ENCODE results near the gene TSC22D4.
"Not testable (repeated sequence)": the region's sequence is repeated elsewhere in the genome, so short reads cannot be mapped to it uniquely, and the experiment has no call there.

Gene TSC22D4

DNA sequence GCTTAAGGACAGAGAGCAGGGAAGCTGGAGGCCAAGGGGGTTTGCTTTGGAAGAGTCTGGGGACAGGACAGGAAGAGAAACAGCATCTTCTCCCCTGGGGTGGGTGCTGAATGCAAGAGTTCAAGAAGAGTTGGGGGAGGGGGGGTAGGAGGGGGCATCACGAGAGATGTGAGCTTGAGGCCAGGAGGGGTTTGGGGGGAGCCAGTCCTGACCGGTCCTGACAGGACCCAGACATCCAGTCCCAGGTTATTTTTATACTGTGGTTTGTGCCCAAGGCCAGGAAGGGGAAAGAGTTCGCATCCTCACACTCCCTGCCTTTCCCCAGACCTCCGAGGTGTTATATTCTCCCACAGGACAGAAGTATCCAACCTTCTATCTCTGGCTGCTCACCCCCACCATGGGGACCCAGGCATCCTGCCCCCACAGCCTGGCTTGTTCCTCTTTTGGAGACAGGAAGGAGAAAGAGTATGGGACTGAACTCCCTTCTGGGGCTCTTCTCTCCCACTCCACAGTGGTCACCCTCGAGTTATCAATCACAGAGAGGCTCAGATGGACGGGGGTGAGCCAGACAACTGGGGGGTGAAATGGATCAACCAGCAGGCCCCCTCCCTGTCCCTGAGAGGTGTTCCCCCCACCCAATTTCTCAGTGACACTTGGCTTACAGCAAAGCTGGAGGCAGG, 2.8 kb downstream of the TSC22D4 start:
- H3K4me3 ChIP-seq (ENCODE audit: low read depth, low read length), result no peak overlapping the region

DNA sequence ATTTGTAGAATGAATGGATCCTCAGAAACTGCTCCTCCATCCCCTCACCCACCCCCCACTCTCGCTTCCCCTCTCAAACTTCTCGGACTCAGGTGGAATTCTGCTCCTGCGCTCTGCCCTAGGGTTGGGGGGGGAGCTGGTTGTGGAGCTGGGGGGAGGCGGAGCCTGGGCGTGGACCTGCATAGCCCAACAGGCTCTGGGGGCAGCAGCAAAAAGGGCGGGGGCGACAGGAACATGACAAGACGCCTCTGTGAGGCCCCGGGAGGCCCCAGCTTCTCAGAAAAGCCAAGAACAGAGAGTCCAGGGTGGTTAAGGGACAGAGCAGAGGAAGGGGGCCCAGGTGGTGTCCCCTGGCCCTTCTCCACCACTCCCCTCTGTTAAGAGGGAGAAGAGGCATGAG, 3.5 kb downstream of the TSC22D4 start:
- no peak overlapping the region for H3K4me3 ChIP-seq (ENCODE audit: low read depth, low read length)

DNA sequence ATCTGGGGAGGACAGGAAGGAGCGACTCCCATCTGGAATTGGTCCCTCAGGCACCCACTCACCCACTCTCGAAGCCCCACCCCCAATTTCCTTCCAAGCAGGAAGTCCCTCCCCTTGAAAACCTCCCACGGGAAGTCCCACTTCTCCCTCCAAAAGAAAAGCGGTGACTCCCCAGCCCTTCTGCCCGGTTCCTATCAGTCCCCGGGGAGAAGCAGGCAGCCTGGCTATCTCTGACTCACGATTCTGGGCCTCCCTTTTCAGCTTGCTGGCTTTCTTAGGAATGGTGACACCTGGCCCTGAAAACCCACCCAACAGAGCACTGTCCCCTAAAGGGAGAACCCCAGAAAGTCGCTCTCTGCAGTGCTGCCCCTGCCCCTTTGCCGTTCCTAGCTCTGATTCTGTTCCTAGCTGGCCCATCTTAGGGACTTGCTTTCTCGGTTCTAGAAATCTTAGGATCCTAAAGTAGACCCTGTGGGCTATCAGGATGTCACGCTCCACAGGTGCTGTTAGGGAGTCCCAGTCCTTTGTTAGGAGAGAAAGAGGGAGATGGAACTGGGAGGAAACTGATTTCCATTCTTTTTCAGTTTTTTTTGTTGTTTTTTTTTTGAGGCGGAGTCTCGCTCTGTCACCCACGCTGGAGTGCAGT, 6.0 kb downstream of the TSC22D4 start:
- H3K4me3 ChIP-seq (ENCODE audit: low read depth, low read length), result no peak overlapping the region

DNA sequence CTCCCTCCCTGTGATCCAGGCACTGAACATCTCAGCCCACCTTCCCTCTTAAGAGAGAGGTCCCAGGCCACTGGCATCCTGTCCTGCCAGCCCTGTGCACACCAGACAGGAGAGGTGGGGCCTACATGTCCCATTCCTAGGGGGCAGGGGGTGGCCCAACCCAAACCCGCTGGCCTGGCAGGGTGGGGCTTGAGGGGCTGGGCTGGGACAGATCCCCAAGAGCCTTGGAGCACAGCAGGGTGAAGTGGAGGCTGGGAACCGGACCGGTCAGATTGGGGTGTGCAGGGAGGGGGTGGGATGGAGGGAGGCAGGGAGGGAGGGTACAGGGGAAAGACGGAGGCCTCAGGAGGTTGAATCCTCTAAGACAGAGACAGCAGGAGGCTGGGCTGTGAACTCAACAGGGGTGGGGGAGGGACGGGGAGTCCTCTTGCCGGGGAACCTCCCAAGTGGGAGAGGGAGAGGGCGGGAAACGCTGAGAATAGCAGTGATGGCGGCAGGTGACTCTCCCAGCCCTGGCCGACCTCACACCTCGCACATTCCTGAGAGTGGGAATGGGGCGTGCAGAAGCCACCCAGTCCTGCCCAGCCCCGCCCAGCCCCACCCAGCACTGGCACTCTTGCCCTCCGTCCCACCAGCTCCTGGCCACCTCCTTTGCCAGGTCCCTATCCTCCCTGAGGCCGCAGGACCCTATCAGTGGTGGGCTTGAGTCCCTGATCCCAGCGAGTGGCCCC, 6.7 kb downstream of the TSC22D4 start:
- no peak overlapping the region for H3K4me3 ChIP-seq (ENCODE audit: low read depth, low read length)

DNA sequence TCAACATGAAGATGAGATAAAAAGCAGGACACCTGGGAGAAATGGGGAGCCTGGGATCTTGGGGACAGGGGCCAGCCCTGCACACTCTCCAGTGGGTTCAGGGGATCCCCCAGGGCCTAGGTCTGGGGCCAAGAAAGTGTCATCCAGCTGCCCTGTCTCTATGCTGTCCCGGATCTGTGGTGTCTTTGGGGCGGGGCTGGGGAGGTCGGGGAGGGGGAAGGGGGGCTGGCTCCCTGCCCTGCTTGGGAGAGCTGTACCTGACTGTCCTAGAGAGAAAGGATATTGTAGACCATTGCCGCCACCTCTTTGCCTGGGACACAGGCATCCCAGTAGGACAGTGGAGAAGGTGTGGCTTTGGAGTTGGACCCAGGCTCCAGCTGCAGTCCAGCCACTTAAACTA, 8.0 kb downstream of the TSC22D4 start:
- H3K4me3 ChIP-seq (ENCODE audit: low read depth, low read length), result no peak overlapping the region

DNA sequence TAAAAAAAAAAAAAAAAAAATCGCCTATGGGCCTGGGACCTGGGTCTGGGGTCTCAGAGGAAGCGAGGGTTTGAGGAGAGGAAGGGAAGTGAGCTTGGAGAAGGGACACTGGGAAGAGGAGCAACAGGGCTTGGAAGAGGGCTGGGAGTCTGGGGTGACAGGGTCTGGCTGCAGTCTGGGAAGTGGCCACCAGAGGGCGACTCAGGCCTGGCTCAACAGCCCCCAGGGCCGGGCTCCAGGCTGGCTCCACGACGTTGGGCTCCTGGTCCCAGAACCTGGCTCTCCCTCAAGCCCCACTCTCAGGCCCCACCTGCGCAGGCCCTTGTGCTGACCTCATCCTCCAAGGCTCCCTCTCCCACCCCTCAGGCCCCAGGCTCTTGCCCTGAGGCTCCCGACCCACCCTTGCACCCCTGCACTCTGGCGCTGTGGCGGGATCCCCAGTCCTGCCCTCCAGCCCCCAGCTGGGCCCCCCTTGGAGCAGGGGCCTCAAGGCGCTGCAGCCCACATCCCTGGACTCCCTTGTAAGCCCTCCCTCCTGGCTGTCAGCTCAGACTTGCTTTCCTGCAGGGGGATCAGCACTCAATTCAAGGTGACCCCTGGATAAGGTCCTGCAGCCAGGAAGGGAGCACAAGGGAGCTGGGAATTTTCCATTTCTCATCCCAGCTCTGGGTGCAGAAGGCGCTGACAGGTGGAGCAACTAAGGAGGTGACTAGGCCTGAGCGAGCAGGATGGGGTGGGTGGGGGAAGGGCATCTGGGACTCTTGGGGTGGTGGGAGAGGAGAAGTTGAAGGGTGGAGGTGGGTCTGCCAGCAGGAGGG, 9.6 kb downstream of the TSC22D4 start:
- no peak overlapping the region for H3K4me3 ChIP-seq (ENCODE audit: low read depth, low read length)

DNA sequence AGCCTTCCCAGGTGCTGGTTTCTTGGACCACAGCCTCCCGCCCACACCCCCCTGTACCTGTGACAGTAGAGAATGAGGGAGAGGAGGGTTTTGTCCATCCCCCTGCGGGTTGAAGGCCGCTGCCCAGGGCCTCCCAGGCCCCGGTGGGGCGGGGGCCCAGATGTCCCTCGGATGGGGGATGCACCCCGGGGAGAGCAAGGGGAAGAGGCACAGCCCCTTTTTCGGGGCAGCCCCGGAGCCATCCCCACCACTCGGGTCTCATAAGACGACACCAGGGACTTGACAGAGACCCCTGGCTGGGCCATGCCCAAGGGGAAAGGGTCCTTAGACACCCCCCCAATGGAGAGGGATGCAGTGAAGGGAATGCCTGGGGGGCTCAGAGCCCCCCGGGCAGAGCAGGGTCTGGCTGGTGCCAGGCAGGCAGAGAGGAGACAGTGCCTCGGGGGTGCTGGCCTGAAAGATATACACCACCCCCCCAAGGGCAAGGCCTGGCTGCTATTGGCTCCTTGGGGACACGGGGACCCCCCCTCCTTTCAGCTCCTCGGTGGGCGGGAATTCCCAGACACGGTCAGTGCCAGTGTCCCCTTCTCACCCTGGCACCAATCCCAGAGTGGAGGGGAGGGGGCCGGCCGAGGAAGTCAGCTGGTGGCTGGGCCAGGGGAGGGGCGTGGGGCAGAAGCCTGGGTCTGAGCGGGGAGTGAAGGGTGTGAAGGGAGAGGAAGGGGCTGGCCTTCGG, 11.2 kb downstream of the TSC22D4 start:
- H3K4me3 ChIP-seq (ENCODE audit: low read depth, low read length), result no peak overlapping the region

DNA sequence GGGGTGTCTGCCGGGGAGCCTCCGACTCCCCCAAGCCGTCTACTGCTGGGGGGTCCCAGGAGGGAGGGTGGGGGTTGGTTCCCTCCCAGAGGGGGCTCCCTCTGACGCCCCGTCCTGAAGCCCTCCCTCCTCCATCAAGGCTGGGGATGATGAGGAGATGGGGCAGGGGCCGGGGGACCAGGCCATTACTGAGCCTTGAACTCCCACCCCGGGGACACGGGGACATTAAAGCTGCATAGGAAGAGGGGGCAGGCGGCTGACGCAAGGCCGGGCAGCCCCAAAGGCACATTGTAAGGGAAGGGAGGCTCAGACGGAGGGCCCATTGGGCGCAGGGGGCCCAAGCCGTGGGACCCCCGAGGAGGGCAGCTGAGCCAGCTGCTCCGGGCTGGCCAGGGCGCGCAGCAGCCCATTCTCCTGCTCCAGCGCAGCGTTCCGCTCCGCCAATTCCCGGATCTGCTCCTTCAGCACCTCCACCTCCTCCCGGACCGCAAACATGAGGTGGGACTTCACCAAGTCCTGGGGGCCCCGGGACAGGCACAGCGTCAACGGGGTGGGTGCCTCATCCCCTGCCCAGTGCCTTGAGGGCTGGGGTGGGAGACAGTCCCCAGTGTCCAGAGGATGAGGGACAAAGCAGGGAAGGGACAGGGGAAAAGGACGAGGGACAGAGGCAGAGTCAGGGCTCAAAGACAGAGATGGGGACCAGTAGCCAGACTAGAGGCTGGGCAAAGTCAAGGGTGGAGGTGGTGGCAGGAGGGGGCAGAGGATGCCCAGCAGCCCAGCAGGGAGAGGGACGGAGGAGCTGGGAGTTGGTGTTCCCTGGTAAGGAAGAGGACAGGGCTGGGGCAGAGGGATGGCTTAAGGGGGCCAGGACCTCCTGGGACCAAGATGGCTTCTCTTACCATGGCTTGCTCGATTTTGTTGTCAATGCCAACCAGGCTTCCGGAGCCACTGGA, 12.1 kb downstream of the TSC22D4 start:
- H3K4me3 ChIP-seq (ENCODE audit: low read depth, low read length), result no peak overlapping the region

DNA sequence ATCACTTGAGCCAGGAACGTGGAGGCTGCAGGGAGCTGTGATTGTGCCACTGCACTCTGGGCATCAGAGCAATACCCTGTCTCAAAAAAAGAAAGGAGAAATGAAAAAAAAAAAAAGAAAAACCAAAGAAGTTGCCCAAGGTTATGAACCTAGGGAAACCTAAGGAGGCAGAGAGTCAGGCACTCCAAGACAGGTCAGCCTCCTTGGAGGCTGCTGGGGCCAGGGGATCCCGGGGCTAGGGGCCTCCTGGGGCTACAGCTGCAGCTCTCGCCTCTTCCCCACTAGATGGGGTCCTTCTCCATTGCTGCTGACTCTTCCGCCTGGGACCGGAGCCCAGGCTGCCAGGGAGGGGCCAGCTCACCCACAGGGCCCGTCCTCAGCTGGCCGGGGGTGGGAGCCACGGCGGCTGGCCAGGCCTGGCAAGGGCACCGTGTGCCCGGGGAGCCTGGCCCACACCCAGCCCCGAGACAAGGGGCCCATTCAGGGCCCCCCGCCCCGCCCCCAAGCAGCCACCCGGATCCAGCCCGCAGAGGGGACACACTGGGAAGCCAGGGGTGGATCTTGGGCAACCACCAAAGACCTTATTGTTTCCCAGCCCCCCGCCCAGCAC, 13.2 kb downstream of the TSC22D4 start:
- H3K4me3 ChIP-seq (ENCODE audit: low read depth, low read length), result no peak overlapping the region

DNA sequence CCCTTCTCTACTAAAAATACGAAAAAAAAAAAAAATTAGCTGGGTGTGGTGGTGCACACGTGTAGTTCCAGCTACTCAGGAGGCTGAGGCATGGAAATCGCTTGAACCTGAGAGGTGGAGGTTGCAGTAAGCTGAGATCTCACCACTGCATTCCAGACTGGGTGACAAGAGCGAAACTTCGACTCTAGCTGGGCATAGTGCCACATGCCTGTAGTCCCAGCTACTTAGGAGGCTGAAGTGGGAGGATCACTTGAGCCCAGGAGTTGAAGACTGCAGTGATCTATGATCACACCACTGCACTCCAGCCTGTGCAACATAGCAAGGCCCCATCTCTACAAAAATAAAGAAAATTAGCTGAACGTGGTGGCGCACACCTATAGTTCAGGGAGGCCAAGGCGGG, 13.7 kb downstream of the TSC22D4 start:
- no peak overlapping the region for H3K4me3 ChIP-seq (ENCODE audit: low read depth, low read length)

DNA sequence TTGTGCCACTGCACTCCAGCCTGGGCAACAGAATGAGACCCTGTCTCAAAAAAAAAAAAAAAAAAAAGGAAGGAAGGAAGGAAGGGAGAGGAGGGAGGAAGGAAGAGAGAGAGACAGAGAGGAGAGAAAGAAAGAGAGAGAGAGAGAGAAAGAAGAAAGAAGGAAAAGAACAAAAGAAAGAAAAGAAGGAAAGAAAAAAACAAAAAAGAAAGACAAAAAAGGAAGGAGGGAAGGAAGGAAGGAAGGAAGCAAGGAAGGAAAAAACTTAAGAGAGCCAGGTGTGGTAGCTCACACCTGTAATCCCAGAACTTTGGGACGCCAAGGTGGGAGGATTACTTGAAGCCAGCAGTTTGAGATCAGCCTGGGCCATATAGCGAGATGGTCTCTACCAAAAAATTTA, 14.2 kb downstream of the TSC22D4 start:
- H3K4me3 ChIP-seq (ENCODE audit: low read depth, low read length), result no peak overlapping the region

DNA sequence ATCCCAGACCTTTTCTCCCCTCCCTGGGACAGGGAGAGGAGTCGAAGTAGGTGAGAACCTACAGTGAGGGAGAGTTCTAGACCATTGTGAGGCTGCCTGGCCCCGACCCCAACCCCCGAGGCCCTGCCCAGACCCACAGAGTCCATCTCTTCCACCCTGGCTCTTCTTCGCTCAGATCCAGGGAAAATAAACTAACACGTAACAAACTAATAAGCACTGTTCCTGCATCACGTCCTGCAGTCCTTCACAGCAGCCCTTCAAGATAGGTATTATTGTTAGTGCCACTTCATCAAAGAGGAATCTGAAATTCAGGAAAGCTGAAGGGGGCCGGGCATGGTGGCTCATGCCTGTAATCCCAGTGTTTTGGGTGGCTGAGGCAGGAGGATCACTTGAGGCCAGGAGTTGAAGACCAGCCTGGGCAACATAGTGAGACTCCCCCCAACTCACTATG, 14.8 kb downstream of the TSC22D4 start, which contains the start of gene SPACDR:
SPACDR (minus strand) TSS at position 51 of the 451 bp plus-strand sequence. CDS start 235 bp downstream, outside the sequence.
- no peak within 1 kb of the TSS for H3K4me3 ChIP-seq (ENCODE audit: low read depth, low read length)

DNA sequence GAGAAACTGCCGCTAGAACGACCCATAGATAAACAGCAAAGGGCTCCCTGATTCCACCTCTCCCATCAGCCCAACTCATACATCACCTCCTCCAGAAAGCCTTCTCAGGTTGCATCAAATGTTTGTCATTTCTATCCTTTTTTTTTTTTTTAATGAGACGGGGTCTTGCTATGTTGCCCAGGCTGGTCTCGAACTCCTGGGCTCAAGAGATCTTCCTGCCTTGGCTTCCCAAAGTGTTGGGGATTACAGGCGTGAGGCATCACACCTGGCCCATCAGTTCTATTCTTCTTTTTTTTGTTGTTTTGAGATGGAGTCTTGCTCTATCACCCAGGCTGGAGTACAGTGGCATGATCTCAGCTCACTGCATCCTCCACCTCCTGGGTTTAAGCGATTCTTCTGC, 22.0 kb downstream of the TSC22D4 start:
- H3K4me3 ChIP-seq (ENCODE audit: low read depth, low read length), result no peak overlapping the region

DNA sequence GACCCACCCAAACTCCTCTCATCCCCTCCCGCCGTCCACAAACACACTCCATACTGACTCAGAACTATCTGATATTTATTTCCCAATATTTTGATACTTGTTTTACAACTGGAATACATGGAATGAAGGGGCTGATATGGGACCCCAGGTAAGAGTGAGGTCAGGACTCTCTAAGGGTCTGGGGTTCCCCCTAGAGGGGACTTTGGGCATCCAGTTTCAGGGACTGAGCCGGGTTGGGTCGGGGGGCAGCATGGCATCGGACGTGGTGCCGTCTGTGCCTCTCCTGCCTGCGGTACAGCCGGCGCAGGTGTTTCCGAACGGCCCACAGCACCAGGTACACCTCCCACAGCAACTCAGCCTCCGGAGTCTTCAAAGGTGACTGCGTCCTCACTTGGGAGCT, 22.5 kb downstream of the TSC22D4 start:
- H3K4me3 ChIP-seq (ENCODE audit: low read depth, low read length), result no peak overlapping the region

DNA sequence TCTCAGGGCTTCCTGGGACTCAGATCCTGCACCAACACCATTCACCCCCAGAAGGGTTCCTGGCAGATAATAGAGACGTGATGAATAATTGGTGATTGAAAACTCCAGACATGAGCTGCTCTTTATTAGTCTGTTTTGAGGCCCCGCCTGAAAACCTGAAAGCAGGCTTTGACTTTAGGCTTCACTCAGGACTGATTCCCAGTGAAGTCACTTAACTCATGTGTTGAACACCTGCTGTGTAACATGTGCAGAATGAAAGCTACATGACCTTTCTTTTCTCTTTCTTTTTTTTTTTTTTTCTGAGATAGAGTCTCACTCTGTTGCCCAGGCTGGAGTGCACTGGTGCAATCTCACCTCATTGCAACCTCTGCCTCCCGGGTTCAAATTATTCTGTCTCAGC, 23.8 kb downstream of the TSC22D4 start:
- no peak overlapping the region for H3K4me3 ChIP-seq (ENCODE audit: low read depth, low read length)

DNA sequence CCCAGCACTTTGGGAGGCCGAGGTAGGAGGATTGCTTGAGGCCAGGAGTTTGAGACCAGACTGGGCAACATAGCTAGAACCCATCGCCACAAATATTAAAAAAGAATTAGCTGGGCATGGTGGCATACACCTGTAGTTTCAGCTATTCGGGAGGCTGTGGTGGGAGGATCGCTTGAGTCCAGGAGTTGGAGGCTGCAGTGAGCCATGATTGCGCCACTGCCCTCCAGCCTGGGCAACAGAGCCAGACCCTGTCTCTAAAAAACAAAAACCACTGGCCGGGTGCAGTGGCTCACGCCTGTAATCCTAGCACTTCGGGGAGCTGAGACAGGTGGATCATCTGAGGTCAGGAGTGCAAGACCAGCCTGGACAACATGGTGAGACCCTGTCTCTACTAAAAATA, 25.2 kb downstream of the TSC22D4 start:
- H3K4me3 ChIP-seq (ENCODE audit: low read depth, low read length), result not testable (repeated sequence)

DNA sequence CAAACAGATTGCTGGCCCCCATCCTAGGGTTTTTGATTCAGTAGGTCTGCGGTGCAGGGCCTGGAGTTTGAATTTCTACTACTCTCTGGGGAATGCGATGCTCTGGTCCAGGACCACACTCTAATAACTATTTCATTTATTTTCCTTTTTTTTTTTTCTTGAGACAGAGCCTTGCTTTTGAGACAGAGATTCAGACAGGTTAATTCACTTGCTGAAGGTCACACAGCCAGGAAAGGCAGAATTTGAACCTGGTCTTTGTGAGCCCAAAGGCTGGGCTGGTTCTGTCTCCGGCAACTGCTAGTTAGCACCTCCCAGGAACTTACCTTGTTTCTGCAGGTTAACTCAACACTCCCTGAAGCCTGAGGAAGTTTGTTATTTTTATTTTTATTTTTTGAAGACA, 26.5 kb downstream of the TSC22D4 start:
- H3K4me3 ChIP-seq (ENCODE audit: low read depth, low read length), result no peak overlapping the region

DNA sequence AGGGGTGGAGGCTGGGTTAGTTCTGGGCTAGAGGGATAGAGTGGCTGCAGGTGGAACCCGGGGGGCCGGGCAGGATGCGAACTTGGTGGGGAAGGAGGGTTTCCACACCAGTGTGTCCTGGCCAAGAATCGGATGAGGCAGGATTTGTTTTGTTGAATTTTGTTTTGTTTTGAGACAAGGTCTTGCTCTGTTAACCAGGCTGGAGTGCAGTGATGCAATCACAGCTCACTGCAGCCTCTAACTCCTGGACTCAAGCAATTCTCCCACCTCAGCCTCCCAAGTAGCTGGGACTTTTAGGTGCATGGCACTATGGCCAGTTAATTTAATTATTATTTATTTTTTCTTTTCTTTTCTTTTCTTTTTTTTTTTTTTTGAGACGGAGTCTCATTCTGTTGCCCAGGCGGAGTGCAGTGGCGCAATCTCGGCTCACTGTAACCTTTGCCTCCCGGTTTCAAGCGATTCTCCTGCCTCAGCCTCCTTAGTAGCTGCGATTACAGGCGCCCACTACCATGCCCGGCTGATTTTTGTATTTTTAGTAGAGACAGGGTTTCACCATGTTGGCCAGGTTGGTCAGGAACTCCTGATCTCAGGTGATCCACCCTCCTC, 29.7 kb downstream of the TSC22D4 start:
- no peak overlapping the region for H3K4me3 ChIP-seq (ENCODE audit: low read depth, low read length)

DNA sequence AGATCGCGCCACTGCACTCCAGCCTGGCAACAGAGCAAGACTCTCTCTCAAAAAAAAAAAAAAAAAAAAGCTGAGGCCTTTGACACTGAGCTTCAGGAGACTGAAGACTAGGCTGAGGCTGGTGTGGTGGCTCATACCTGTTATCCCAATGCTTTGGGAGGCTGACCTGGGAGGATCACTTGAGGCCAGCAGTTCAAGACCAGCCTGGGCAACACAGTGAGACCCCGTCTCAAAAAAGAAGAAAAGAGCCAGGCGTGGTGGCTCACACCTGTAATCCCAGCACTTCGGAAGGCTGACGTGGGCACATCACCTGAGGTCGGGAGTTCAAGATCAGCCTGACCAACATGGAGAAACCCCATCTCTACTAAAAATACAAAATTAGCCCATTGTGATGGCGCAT, 31.7 kb downstream of the TSC22D4 start:
- not testable (repeated sequence) for H3K4me3 ChIP-seq (ENCODE audit: low read depth, low read length)

Measured in iPS-11a (cell line).